Panc1 (cell line): ENCODE measurements around the gene TBPL2. TPM values are rescaled to one million over a fixed set of nuclear protein-coding genes. Genes with fewer than 3 reads are reported as not detected.

Experiments
- ATAC-seq: fragments of 200-7000 bp; cut with Tn5 transposase; 2 replicates; pipeline ENCODE4 v1.9.1; 2020; ENCODE audit warnings: mild to moderate bottlenecking, moderate library complexity
- BruUV-seq: library from RNA; stranded (reverse); fragments of 400-500 nt; replicated peaks from 2 replicates; lab custom pipeline; 2021; lab: Mats Ljungman, UMichigan
- CTCF ChIA-PET: fragments of 300-600 bp; sonication (Branson Sonifier 250); formaldehyde crosslinking; loops from one replicate; lab custom pipeline; 2022; ENCODE audit warnings: antibody characterized with exemption; lab: Charles Lee
- POLR2A ChIA-PET: fragments of 300-600 bp; sonication (Branson Sonifier 250); formaldehyde crosslinking; loops from one replicate; lab custom pipeline; 2022; ENCODE audit warnings: antibody characterized with exemption; lab: Charles Lee
- DNase-seq: peaks from one replicate; pipeline ENCODE4 v3.0.0-alpha.2; 2010; ENCODE audit warnings: low read depth, low spot score
- H3K27ac ChIP-seq: 2 replicates; pipeline ENCODE4 v1.5.1; 2011; ENCODE audit warnings: mild to moderate bottlenecking, low read length, inconsistent platforms
- H3K27me3 ChIP-seq: fragments of 200-500 bp; sonication (Bioruptor generic); 2 replicates; pipeline ENCODE4 v1.6.0; 2014; ENCODE audit warnings: low read length, inconsistent platforms; ENCODE audit not compliant: control insufficient read depth, insufficient read depth
- H3K36me3 ChIP-seq: fragments of 200-500 bp; sonication (Bioruptor generic); 2 replicates; pipeline ENCODE4 v1.5.1; 2014; ENCODE audit warnings: inconsistent platforms, mild to moderate bottlenecking, low read length, moderate library complexity; ENCODE audit not compliant: control insufficient read depth, insufficient read depth
- H3K4me1 ChIP-seq: 2 replicates; pipeline ENCODE4 v1.5.1; 2011; ENCODE audit warnings: inconsistent platforms, mild to moderate bottlenecking, low read length, moderate library complexity; ENCODE audit not compliant: control insufficient read depth, insufficient read depth
- H3K4me3 ChIP-seq, 2 experiments: 2 replicates each; pipeline ENCODE4 v1.5.1; 2011 to 2012; ENCODE audit warnings: low read depth in 2 of 2, low read length in 2 of 2, mild to moderate bottlenecking in 2 of 2, inconsistent platforms in 1 of 2, moderate library complexity in 1 of 2
- H3K9me3 ChIP-seq: fragments of 200-500 bp; sonication (Bioruptor generic); 2 replicates; pipeline ENCODE4 v1.5.1; 2014; ENCODE audit warnings: low read depth, mild to moderate bottlenecking, inconsistent platforms, low read length, moderate library complexity; ENCODE audit not compliant: control insufficient read depth, insufficient read depth
- CTCF ChIP-seq: fragments of 450-650 bp; IDR thresholded peaks from 2 replicates; pipeline ENCODE4 v1.5.1; 2017; ENCODE audit warnings: mild to moderate bottlenecking
- POLR2AphosphoS5 ChIP-seq: IDR thresholded peaks from 2 replicates; pipeline ENCODE4 v1.6.1; 2012; ENCODE audit warnings: mild to moderate bottlenecking, low read depth, low read length, moderate library complexity
- REST ChIP-seq, 2 experiments: IDR thresholded peaks; 2 replicates each; pipeline ENCODE4 v1.6.1; 2011 to 2012; ENCODE audit warnings: low read depth in 2 of 2, control low read depth in 1 of 2, low read length in 1 of 2, mild to moderate bottlenecking in 1 of 2, moderate library complexity in 1 of 2; ENCODE audit not compliant: insufficient read depth in 1 of 2
- SIN3A ChIP-seq: IDR thresholded peaks from 2 replicates; pipeline ENCODE4 v1.6.1; 2012; ENCODE audit warnings: low read depth, mild to moderate bottlenecking, low read length, moderate library complexity, borderline replicate concordance; ENCODE audit not compliant: insufficient read depth
- TCF7L2 ChIP-seq: IDR thresholded peaks from 2 replicates; pipeline ENCODE4 v1.6.1; 2011; ENCODE audit warnings: mild to moderate bottlenecking, low read depth, low read length, inconsistent platforms
- in situ Hi-C: cut with HindIII; loops from 2 replicates; pipeline ENCODE4 v1.10.0; 2016; ENCODE audit warnings: low sequenced_read_pairs, low pct_unique_long_range_greater_than_20kb
- intact Hi-C: fragments of 100-400 bp; cut with micrococcal nuclease; formaldehyde crosslinking; loops from one replicate; pipeline ENCODE4 v1.10.0; 2022; ENCODE audit not compliant: unreplicated experiment
- total RNA-seq: library from RNA; stranded (reverse); gene quantifications from one replicate; pipeline ENCODE4 v1.2.1, GENCODE V29; 2021; ENCODE audit not compliant: unreplicated experiment

TBPL2 gene
- total RNA-seq, 1 experiment from 2014 or later, result not detected

- ChIA-PET POLR2A (no interaction called here), CTCF (no interaction called here)
- DNase-seq (no peak), ATAC-seq (peak; percentile 91)
- H3K27ac ChIP-seq, result peak overlapping the region; percentile 71
- H3K36me3 ChIP-seq, result no peaks in the 10 kb centered on the region
- in situ Hi-C loops (no loop called here), intact Hi-C loops (loop anchor here (10.0 kb wide), 1 partner anchor 1037 kb away; no protein-coding TSS in a partner anchor)
- no TSS peak for BruUV-seq
- no peak for TF ChIP-seq REST (IDR thresholded peaks at IDR 0.05; ENCODE audit: insufficient read depth in 1 of 2, low read depth in 2 of 2, low read length in 1 of 2)
- TF ChIP-seq CTCF, result peak; percentile 77
- H3K4me1 ChIP-seq, result peaks cover 16% of the 10 kb centered on the region
- H3K27me3 ChIP-seq, result no peaks in the 10 kb centered on the region
- no peaks in the 10 kb centered on the region for H3K9me3 ChIP-seq
- H3K4me3 ChIP-seq, result no peak overlapping the region
Measured at GRCh38 chr14:55438066-55438683, 2.2 kb downstream of the TBPL2 start.

GRCh38 chr14:55436931-55437330 is 3.5 kb downstream of the TBPL2 start:
- Histone ChIP-seq H3K36me3 (no peaks in the 10 kb centered on the region), H3K4me3 (no peak overlapping the region), H3K27me3 (no peaks in the 10 kb centered on the region), H3K4me1 (peaks cover 16% of the 10 kb centered on the region), H3K9me3 (no peaks in the 10 kb centered on the region), H3K27ac (no peak overlapping the region)
- BruUV-seq, result no TSS peak
- in situ Hi-C loops, result no loop called here
- TF ChIP-seq POLR2AphosphoS5 (no peak), REST (IDR thresholded peaks at IDR 0.05; ENCODE audit: insufficient read depth in 1 of 2, low read depth in 2 of 2, low read length in 1 of 2) (no peak), CTCF (no peak), SIN3A (no peak), TCF7L2 (no peak)
- ChIA-PET POLR2A (no interaction called here), CTCF (interaction anchor here (0.7 kb wide), 1 partner anchor 287 kb away, joined by 3 read pairs; no protein-coding TSS in a partner anchor)
- intact Hi-C loops, result loop anchor here (10.0 kb wide), 1 partner anchor 1038 kb away; no protein-coding TSS in a partner anchor
- ATAC-seq, result no peak
- DNase-seq, result no peak
